HEK293T (cell line): ENCODE data around the gene DPP3.
"Not testable (repeated sequence)": the region's sequence is repeated elsewhere in the genome, so short reads cannot be mapped to it uniquely, and the experiment has no call there.

ENCODE experiments used
- CTCF ChIA-PET: fragments of 350-600 bp; formaldehyde crosslinking; extraction: SDS; loops from one replicate; lab custom pipeline; 2021; ENCODE audit warnings: antibody characterized with exemption, inconsistent platforms; lab: Yijun Ruan, JAX
- POLR2A ChIA-PET: fragments of 350-600 bp; formaldehyde crosslinking; extraction: SDS; loops from one replicate; lab custom pipeline; 2020; ENCODE audit warnings: antibody characterized with exemption, inconsistent platforms; lab: Yijun Ruan, JAX
- DNase-seq: peaks from one replicate; pipeline ENCODE4 v3.0.0; 2012; ENCODE audit warnings: mixed read lengths; ENCODE audit errors: extremely low spot score
- ARNT ChIP-seq: fragments of 450-650 bp; IDR thresholded peaks from 2 replicates; pipeline ENCODE4 v1.6.1; 2017; ENCODE audit warnings: mild to moderate bottlenecking
- BHLHE40 ChIP-seq: fragments of 450-650 bp; IDR thresholded peaks from 2 replicates; pipeline ENCODE4 v1.6.1; 2016; ENCODE audit warnings: mild to moderate bottlenecking, moderate library complexity, borderline replicate concordance
- CTBP1 ChIP-seq: fragments of 450-650 bp; IDR thresholded peaks from 2 replicates; pipeline ENCODE4 v1.6.1; 2016; ENCODE audit warnings: borderline replicate concordance
- ELF4 ChIP-seq: fragments of 450-650 bp; IDR thresholded peaks from 2 replicates; pipeline ENCODE4 v1.6.1; 2017; ENCODE audit warnings: antibody characterized with exemption
- FOXA1 ChIP-seq: fragments of 450-650 bp; IDR thresholded peaks from 2 replicates; pipeline ENCODE4 v1.6.1; 2016; ENCODE audit warnings: mild to moderate bottlenecking
- FOXK2 ChIP-seq: fragments of 450-650 bp; IDR thresholded peaks from 2 replicates; pipeline ENCODE4 v1.6.1; 2016; ENCODE audit warnings: mild to moderate bottlenecking
- FOXM1 ChIP-seq: fragments of 450-650 bp; IDR thresholded peaks from 2 replicates; pipeline ENCODE4 v1.6.1; 2017; ENCODE audit warnings: mild to moderate bottlenecking, borderline replicate concordance
- HDGF ChIP-seq: fragments of 450-650 bp; IDR thresholded peaks from 2 replicates; pipeline ENCODE4 v1.6.1; 2017; ENCODE audit warnings: antibody characterized with exemption, borderline replicate concordance
- L3MBTL2 ChIP-seq: fragments of 450-650 bp; conservative IDR thresholded peaks from 2 replicates; pipeline ENCODE4 v1.6.1; 2016; ENCODE audit warnings: mild to moderate bottlenecking
- LEF1 ChIP-seq: fragments of 450-650 bp; IDR thresholded peaks from 2 replicates; pipeline ENCODE4 v1.6.1; 2017; ENCODE audit warnings: mild to moderate bottlenecking, borderline replicate concordance
- NFRKB ChIP-seq: fragments of 450-650 bp; IDR thresholded peaks from 2 replicates; pipeline ENCODE4 v1.6.1; 2016; ENCODE audit warnings: mild to moderate bottlenecking, moderate library complexity
- SP1 ChIP-seq: fragments of 450-650 bp; IDR thresholded peaks from 2 replicates; pipeline ENCODE4 v1.6.1; 2017
- SUZ12 ChIP-seq: fragments of 450-650 bp; IDR thresholded peaks from 2 replicates; pipeline ENCODE4 v1.6.1; 2016; ENCODE audit warnings: mild to moderate bottlenecking
- TARDBP ChIP-seq: fragments of 450-650 bp; IDR thresholded peaks from 2 replicates; pipeline ENCODE4 v1.6.1; 2016
- ZNF384 ChIP-seq: fragments of 450-650 bp; IDR thresholded peaks from 2 replicates; pipeline ENCODE4 v1.6.1; 2016
- TF ChIP-seq, protein P1 (sequence below): fragments of 450-650 bp; IDR thresholded peaks from 2 replicates; pipeline ENCODE4 v1.6.1; 2016

Gene DPP3

DNA sequence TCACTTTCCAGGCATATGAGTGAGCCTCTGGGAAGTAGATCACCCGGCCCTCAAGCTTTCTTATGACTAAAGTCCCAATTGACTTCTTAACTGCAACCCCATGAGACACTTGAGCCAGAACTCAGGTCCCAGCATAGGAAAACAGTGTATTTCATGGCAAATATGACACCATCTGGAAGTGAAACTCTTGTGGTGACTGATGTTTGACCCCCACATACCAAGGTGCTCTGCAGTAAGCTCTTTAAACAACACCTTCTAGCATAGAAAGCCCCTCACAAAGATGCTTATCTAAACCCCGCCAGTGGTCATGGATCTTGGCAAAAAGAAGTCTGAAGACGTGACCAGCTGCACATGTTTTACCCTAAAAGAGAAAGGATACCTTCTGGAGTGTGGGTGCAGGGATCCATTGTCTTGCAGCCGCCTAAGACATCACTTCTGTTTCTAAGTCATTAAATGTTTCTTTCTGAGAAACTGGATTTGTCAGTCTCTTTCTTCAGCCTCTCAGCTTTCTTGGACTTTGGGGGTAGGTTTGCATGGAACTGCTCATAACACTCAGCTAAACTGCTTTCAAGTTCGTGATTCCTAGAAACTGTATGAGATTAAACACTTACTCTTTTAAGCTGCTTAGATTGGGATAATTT is 21.0 kb upstream of the DPP3 start:
- no peak for DNase-seq
- TF ChIP-seq FOXM1 (no peak), NFRKB (no peak), TARDBP (no peak), SUZ12 (no peak), HDGF (no peak), FOXA1 (no peak), SP1 (no peak), LEF1 (no peak), ARNT (no peak), FOXK2 (no peak), L3MBTL2 (no peak), ZNF384 (no peak)
- TF ChIP-seq, protein P1, sequence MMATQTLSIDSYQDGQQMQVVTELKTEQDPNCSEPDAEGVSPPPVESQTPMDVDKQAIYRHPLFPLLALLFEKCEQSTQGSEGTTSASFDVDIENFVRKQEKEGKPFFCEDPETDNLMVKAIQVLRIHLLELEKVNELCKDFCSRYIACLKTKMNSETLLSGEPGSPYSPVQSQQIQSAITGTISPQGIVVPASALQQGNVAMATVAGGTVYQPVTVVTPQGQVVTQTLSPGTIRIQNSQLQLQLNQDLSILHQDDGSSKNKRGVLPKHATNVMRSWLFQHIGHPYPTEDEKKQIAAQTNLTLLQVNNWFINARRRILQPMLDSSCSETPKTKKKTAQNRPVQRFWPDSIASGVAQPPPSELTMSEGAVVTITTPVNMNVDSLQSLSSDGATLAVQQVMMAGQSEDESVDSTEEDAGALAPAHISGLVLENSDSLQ, result no peak
- CTCF ChIA-PET, result interaction anchor here (1.3 kb wide), 1 partner anchor 20 kb away, joined by 6 read pairs; the partner anchor contains the start of gene MRPL11
- POLR2A ChIA-PET, result interaction anchor here (1.0 kb wide), 1 partner anchor 20 kb away, joined by 3 read pairs; the partner anchor contains the start of gene MRPL11

DNA sequence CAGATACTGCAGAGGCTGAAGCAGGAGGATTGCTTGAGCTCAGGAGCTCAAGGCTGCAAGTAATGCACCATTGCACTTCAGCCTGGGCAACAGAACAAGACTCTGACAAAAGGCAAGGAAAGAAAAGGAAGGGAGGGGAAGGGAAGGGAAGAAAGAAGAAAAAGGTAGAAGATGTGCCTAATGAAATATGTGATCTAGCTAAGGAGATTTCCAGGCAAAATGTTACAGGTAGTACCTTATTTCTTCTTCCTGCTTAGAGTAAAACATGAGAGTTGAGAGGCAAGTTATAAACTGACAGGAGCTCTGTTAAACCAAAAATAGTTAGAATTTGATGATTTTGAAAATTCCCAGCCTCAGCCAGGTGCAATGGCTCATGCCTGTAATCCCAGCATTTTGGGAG is 18.2 kb upstream of the DPP3 start:
- ChIA-PET CTCF (no interaction called here), POLR2A (no interaction called here)
- no peak for DNase-seq
- no peak for TF ChIP-seq BHLHE40
- no peak for TF ChIP-seq ELF4
- TF ChIP-seq SUZ12, result no peak
- no peak for TF ChIP-seq NFRKB
- TF ChIP-seq FOXK2, result no peak
- TF ChIP-seq L3MBTL2, result no peak
- TF ChIP-seq SP1, result no peak

DNA sequence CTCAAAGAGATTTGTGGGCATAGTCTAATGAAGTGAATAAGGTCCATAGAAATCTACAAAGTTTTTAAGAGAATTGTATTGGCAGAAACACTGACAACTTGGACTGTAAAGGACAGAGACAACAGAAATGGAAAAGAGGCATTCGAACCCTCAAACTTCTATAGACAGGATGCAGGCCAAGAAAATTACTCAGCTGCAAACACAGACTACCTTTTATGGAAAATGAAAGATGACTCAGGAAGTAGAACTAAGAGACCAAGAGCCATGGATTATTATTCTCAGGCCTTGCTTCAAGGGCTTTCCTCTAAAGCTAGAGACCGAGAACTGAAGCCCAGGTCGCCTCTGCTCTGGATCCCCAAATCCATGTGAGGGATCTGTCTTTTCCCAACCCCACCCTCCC is 17.3 kb upstream of the DPP3 start:
- TF ChIP-seq FOXK2, result no peak
- no peak for TF ChIP-seq SUZ12
- no peak for TF ChIP-seq FOXM1
- no peak for TF ChIP-seq FOXA1
- TF ChIP-seq LEF1, result no peak
- DNase-seq, result no peak
- CTCF ChIA-PET, result no interaction called here
- POLR2A ChIA-PET, result no interaction called here

DNA sequence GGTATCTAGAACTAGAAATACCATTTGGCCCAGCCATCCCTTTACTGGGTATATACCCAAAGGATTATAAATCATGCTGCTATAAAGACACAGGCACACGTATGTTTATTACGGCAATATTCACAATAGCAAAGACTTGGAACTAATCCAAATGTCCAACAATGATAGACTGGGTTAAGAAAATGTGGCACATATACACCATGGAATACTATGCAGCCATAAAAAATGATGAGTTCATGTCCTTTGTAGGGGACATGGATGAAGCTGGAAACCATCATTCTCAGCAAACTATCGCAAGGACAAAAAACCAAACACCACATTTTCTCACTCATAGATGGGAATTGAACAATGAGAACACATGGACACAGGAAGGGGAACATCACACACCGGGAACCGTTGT is 16.1 kb upstream of the DPP3 start:
- CTCF ChIA-PET, POLR2A ChIA-PET, DNase-seq: not testable (repeated sequence)

DNA sequence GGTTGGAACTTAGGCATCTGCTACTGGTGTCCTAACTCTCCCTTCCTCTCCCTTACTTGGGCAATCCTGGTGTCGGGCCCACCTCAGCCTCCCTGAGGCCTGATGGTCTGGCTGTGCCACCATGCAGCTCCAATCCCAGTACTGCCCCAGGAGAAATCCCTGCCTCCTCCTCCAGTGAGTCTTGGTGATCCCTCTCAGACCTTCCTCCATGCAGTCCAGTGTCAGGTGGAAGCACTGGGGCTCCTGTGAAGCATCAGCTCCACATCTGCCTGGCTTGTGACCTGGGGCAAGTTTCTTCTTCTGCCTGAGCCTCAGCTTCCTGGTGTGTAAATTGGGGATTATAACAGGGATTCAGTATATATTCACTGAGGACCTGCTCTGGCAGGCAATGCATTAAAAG is 15.3 kb upstream of the DPP3 start:
- ChIA-PET CTCF (interaction anchor here (0.7 kb wide), 1 partner anchor 14 kb away, joined by 5 read pairs; no protein-coding TSS in a partner anchor), POLR2A (interaction anchor here (0.8 kb wide), 1 partner anchor 15 kb away, joined by 4 read pairs; the partner anchor contains the start of gene DPP3)
- no peak for TF ChIP-seq SUZ12
- no peak for TF ChIP-seq ELF4
- TF ChIP-seq HDGF, result no peak
- no peak for TF ChIP-seq BHLHE40
- no peak for TF ChIP-seq ARNT
- no peak for TF ChIP-seq FOXK2
- DNase-seq, result no peak

DNA sequence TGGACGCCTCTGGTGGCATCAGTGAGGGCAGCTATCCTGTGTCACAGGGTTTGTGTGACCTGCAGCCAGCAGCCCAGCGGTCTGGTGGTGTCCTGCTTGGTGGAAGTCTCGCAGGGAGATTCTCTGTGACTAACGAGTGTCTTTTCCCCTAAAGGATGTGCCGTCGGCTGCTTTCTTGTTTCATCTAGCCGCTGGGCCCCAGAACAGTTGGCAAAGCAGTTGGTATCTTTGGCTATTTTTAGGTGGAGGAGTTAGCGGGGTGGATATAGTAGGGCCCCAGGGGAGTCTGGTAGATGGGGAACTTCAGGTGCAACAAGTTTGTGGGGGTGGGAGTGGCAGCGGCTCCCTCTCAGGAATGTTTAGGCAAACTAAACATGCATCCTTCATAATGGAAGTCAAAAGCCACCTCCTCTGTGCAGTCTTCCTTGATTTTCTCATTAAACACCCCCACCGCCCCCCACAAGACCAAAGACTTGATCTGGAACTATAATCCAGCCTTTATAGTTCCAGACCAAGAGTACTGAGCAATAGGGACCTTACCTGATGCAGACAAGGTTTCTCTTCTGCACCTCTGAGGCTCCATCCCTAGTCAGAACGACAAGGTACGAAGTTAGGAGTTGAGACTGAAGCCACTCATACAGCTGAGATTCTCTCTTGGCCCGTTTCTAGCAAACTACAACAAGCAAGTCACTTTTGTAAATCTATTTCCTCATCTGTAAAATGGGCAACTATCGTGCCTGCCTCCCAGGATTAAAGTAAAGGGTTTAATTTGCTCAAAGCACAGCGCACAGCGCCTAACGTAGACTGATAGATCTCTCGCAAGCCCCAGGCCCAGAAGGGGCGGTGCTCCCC is 14.6 kb upstream of the DPP3 start:
- TF ChIP-seq BHLHE40 (no peak), TARDBP (no peak), ARNT (no peak), SP1 (no peak), HDGF (no peak), ZNF384 (no peak), L3MBTL2 (no peak), FOXK2 (no peak), FOXA1 (no peak), FOXM1 (no peak), ELF4 (no peak), LEF1 (no peak), CTBP1 (no peak), SUZ12 (no peak), NFRKB (no peak)
- TF ChIP-seq, protein P1, result no peak
- CTCF ChIA-PET, result interaction anchor here (0.7 kb wide), 1 partner anchor 13 kb away, joined by 5 read pairs; no protein-coding TSS in a partner anchor
- DNase-seq, result no peak
- POLR2A ChIA-PET, result interaction anchor here (0.8 to 1.7 kb wide), 4 partner anchors 14 to 27 kb away, joined by 3 to 11 read pairs (median 6); partner anchors contain the start of genes DPP3 and MRPL11
